Liver (tissue), 9 donors: Measurements from ENCODE around the gene SOX6. TPM values are rescaled to one million over a fixed set of nuclear protein-coding genes. Genes with fewer than 3 reads are reported as not detected.

Experiments used
- DNase-seq: peaks from one replicate; pipeline ENCODE4 v3.0.0-alpha.2; 2017; ENCODE audit warnings: low spot score
- H3K27ac ChIP-seq, 2 donors: one replicate each; pipeline ENCODE4 v1.7.0; 2013; ENCODE audit warnings: inconsistent platforms in 2 of 2, low read length in 2 of 2, control low read depth in 1 of 2, low read depth in 1 of 2, mild to moderate bottlenecking in 1 of 2
- H3K27me3 ChIP-seq, 4 donors: one replicate each; pipeline versions ENCODE4 v1.6.1 to v1.7.0; 2013; ENCODE audit warnings: low read length in 3 of 4, inconsistent platforms in 1 of 4, mild to moderate bottlenecking in 1 of 4, moderate library complexity in 1 of 4; ENCODE audit not compliant: control insufficient read depth in 4 of 4, insufficient read depth in 4 of 4
- H3K36me3 ChIP-seq, 4 donors: one replicate each; pipeline versions ENCODE4 v1.6.1 to v1.7.0; 2013; ENCODE audit warnings: low read length in 3 of 4, mild to moderate bottlenecking in 3 of 4, low read depth in 1 of 4, moderate library complexity in 1 of 4; ENCODE audit not compliant: control insufficient read depth in 4 of 4, insufficient read depth in 3 of 4
- H3K4me1 ChIP-seq, 4 donors: one replicate each; pipeline versions ENCODE4 v1.6.1 to v1.7.0; 2013; ENCODE audit warnings: low read length in 3 of 4, mild to moderate bottlenecking in 3 of 4, moderate library complexity in 1 of 4; ENCODE audit not compliant: control insufficient read depth in 4 of 4, insufficient read depth in 4 of 4
- H3K4me3 ChIP-seq, 3 donors: one replicate each; pipeline versions ENCODE4 v1.6.1 to v1.7.0; 2013; ENCODE audit warnings: low read length in 3 of 3, control low read depth in 1 of 3, low read depth in 1 of 3, mild to moderate bottlenecking in 1 of 3
- H3K9ac ChIP-seq, 2 donors: one replicate each; pipeline ENCODE4 v1.7.0; 2013; ENCODE audit warnings: low read length in 2 of 2, mild to moderate bottlenecking in 2 of 2, moderate library complexity in 2 of 2, control low read depth in 1 of 2, low read depth in 1 of 2
- H3K9me3 ChIP-seq, 4 donors: one replicate each; pipeline versions ENCODE4 v1.6.1 to v1.7.0; 2013; ENCODE audit warnings: low read length in 3 of 4; ENCODE audit not compliant: control insufficient read depth in 4 of 4
- ATF3 ChIP-seq: IDR thresholded peaks from 2 replicates; pipeline ENCODE4 v1.6.1; 2016; ENCODE audit warnings: antibody characterized with exemption
- CTCF ChIP-seq: fragments of 150-350 bp; IDR thresholded peaks from 2 replicates; pipeline ENCODE4 v1.5.1; 2017; ENCODE audit warnings: improper control_type of control experiment, low read depth, low read length; ENCODE audit not compliant: missing input control
- EGR1 ChIP-seq, 2 donors: IDR thresholded peaks; 2 replicates each; pipeline ENCODE4 v1.6.1; 2016 to 2018; ENCODE audit warnings: antibody characterized with exemption in 2 of 2, low read depth in 2 of 2
- FOXA1 ChIP-seq: IDR thresholded peaks from 2 replicates; pipeline ENCODE4 v1.6.1; 2016; ENCODE audit warnings: antibody characterized with exemption
- FOXA2 ChIP-seq: IDR thresholded peaks from 2 replicates; pipeline ENCODE4 v1.6.1; 2016; ENCODE audit warnings: antibody characterized with exemption
- GABPA ChIP-seq, 2 donors: IDR thresholded peaks in 1 of 2; conservative IDR thresholded peaks in 1 of 2; 2 replicates each; pipeline ENCODE4 v1.6.1; 2016; ENCODE audit warnings: antibody characterized with exemption in 2 of 2, mild to moderate bottlenecking in 1 of 2, moderate library complexity in 1 of 2
- HNF4A ChIP-seq, 2 donors: conservative IDR thresholded peaks; 2 replicates each; pipeline ENCODE4 v1.6.1; 2016; ENCODE audit warnings: antibody characterized with exemption in 2 of 2, mild to moderate bottlenecking in 2 of 2
- HNF4G ChIP-seq: IDR thresholded peaks from 2 replicates; pipeline ENCODE4 v1.6.1; 2016; ENCODE audit warnings: antibody characterized with exemption
- JUND ChIP-seq, 2 donors: IDR thresholded peaks; 2 replicates each; pipeline ENCODE4 v1.6.1; 2016; ENCODE audit warnings: antibody characterized with exemption in 2 of 2
- MAX ChIP-seq: IDR thresholded peaks from 2 replicates; pipeline ENCODE4 v1.6.1; 2016; ENCODE audit warnings: antibody characterized with exemption
- NR2F2 ChIP-seq: IDR thresholded peaks from 2 replicates; pipeline ENCODE4 v1.6.1; 2016; ENCODE audit warnings: antibody characterized with exemption
- RAD21 ChIP-seq, 2 donors: IDR thresholded peaks; 2 replicates each; pipeline ENCODE4 v1.6.1; 2016; ENCODE audit warnings: antibody characterized with exemption in 2 of 2, mild to moderate bottlenecking in 2 of 2
- REST ChIP-seq: IDR thresholded peaks from 2 replicates; pipeline ENCODE4 v1.6.1; 2016; ENCODE audit warnings: antibody characterized with exemption, mild to moderate bottlenecking
- RXRA ChIP-seq, 2 donors: IDR thresholded peaks; 2 replicates each; pipeline ENCODE4 v1.6.1; 2017 to 2018; ENCODE audit warnings: antibody characterized with exemption in 2 of 2, mild to moderate bottlenecking in 1 of 2
- SP1 ChIP-seq: IDR thresholded peaks from 2 replicates; pipeline ENCODE4 v1.6.1; 2018; ENCODE audit warnings: antibody characterized with exemption, mild to moderate bottlenecking
- TAF1 ChIP-seq: conservative IDR thresholded peaks from 2 replicates; pipeline ENCODE4 v1.6.1; 2016; ENCODE audit warnings: antibody characterized with exemption, mild to moderate bottlenecking
- YY1 ChIP-seq: IDR thresholded peaks from 2 replicates; pipeline ENCODE4 v1.6.1; 2016; ENCODE audit warnings: antibody characterized with exemption, mild to moderate bottlenecking
- ZBTB33 ChIP-seq: IDR thresholded peaks from 2 replicates; pipeline ENCODE4 v1.6.1; 2016; ENCODE audit warnings: antibody characterized with exemption
- WGBS: extraction: QIAGEN DNeasy Blood & Tissue Kit; methylation state at CpG from one replicate; pipeline ENCODE4 v1.1.7; 2013; 5-methylcytosine and 5-hydroxymethylcytosine counted together
- polyA plus RNA-seq, 2 donors: library from polyadenylated mRNA; stranded (reverse) in 1 of 2; unstranded in 1 of 2; fragments of 200-250 nt in 1 of 2; fragments of >200 nt in 1 of 2; fragmentation: Nextera tagmentation in 1 of 2; extraction: Ambion mirVana in 1 of 2; gene quantifications; one replicate each; pipeline versions ENCODE4 v1.2.1 to v1.2.3, GENCODE V29; 2013 to 2015
- total RNA-seq, 2 donors: library from RNA; depleted of rRNA; stranded (reverse); fragments of >200 nt; gene quantifications; one replicate each; pipeline ENCODE4 v1.2.3, GENCODE V29; 2014
- donor health status: healthy.
- donor health status: healthy.
- donor health status: healthy.
- donor health status: healthy.
- donor health status: healthy.

SOX6 gene
- total and polyA plus RNA-seq, 4 donors, result 2.4 to 111 (median 14.8) TPM

- Histone ChIP-seq H3K27ac (no peak overlapping the region), H3K9me3 (no peaks in the 10 kb centered on the region), H3K27me3 (no peaks in the 10 kb centered on the region), H3K4me1 (peaks cover 1 to 24% (median 11%) of the 10 kb centered on the region in 4 donors), H3K36me3 (no peaks in the 10 kb centered on the region), H3K4me3 (no peak overlapping the region), H3K9ac (no peak overlapping the region)
- WGBS, result 68% methylated on average over 4 of the region's 4 CpGs
- no peak for TF ChIP-seq YY1
- no peak for TF ChIP-seq ATF3
- no peak for TF ChIP-seq EGR1 (IDR thresholded peaks at IDR 0.05; ENCODE audit: low read depth in 2 of 2)
- no peak for TF ChIP-seq HNF4G
- no peak for TF ChIP-seq TAF1
- no peak for TF ChIP-seq FOXA2
- TF ChIP-seq HNF4A (conservative IDR thresholded peaks at IDR 0.05), result no peak
- TF ChIP-seq FOXA1, result no peak
- no peak for TF ChIP-seq CTCF
- TF ChIP-seq JUND (IDR thresholded peaks at IDR 0.05), result no peak
- no peak for DNase-seq
Observed at GRCh38 chr11:16117989-16118756, 238.2 kb downstream of the SOX6 start.

- H3K4me3 ChIP-seq, result no peak overlapping the region
- H3K27me3 ChIP-seq, result no peaks in the 10 kb centered on the region
- peak overlapping the region in 1 of 2 donors; percentile 97 for H3K9ac ChIP-seq
- peak; percentile 43 for TF ChIP-seq MAX
- peak; percentile 48 for TF ChIP-seq YY1
- peak; percentile 76 for TF ChIP-seq ATF3
- peak; percentile 91 for TF ChIP-seq FOXA1
- peak; percentile 55 for TF ChIP-seq NR2F2
- no peak for TF ChIP-seq CTCF
- TF ChIP-seq SP1, result peak; percentile 93
- peak; percentile 59 to 67 for TF ChIP-seq RAD21 (IDR thresholded peaks at IDR 0.05)
- peak; percentile 57 to 96 for TF ChIP-seq EGR1 (IDR thresholded peaks at IDR 0.05; ENCODE audit: low read depth in 2 of 2)
- TF ChIP-seq HNF4G, result peak; percentile 81
- peak; percentile 59 for TF ChIP-seq REST
- TF ChIP-seq TAF1, result peak; percentile 73
- peak; percentile 94 to 96 for TF ChIP-seq HNF4A (conservative IDR thresholded peaks at IDR 0.05)
- TF ChIP-seq GABPA (IDR thresholded peaks at IDR 0.05 in 1 of 2, conservative IDR thresholded peaks at IDR 0.05 in 1 of 2), result no peak
- TF ChIP-seq FOXA2, result peak; percentile 94
- TF ChIP-seq ZBTB33, result peak; percentile 53
- TF ChIP-seq JUND (IDR thresholded peaks at IDR 0.05), result peak; percentile 87 to 96
- TF ChIP-seq RXRA (IDR thresholded peaks at IDR 0.05), result peak; percentile 87 to 90
- WGBS, result 38% methylated on average over 1 of the region's 1 CpG
- DNase-seq, result no peak
- no peaks in the 10 kb centered on the region for H3K36me3 ChIP-seq
- peak overlapping the region; percentile 96 to 98 for H3K27ac ChIP-seq
- no peaks in the 10 kb centered on the region for H3K9me3 ChIP-seq
- H3K4me1 ChIP-seq, result peaks cover 1 to 41% (median 16%) of the 10 kb centered on the region in 4 donors
Observed at GRCh38 chr11:16114978-16115871, 241.1 kb downstream of the SOX6 start.
